Endothelial cell of umbilical vein (primary cell): ENCODE results near the gene PTK6. TPM values are rescaled to one million over a fixed set of nuclear protein-coding genes. Genes with fewer than 3 reads are reported as not detected.

Experiments used
- BruUV-seq: library from RNA; stranded (reverse); fragments of 400-500 nt; replicated peaks from 2 replicates; lab custom pipeline; 2021; lab: Mats Ljungman, UMichigan
- CTCF ChIA-PET: fragments of 300-600, 350-600 bp; sonication (Branson Sonifier 250); formaldehyde crosslinking; loops from one replicate; lab custom pipeline; 2021; ENCODE audit warnings: antibody characterized with exemption, inconsistent platforms; lab: Charles Lee
- POLR2A ChIA-PET: fragments of 300-600, 350-600 bp; sonication (Branson Sonifier 250); formaldehyde crosslinking; loops from one replicate; lab custom pipeline; 2021; ENCODE audit warnings: antibody characterized with exemption, inconsistent platforms; lab: Charles Lee
- DNase-seq: peaks from one replicate; pipeline ENCODE4 v3.0.0-alpha.2; 2011; ENCODE audit warnings: low read depth, low spot score
- FAIRE-seq: peaks from 2 replicates; lab custom pipeline; 2011; peaks lifted over from hg19 to GRCh38; lab: Jason Lieb, UNC
- H2AFZ ChIP-seq: 2 replicates; pipeline ENCODE4 v1.6.0; 2012; ENCODE audit warnings: low read depth, low read length, control low read depth, inconsistent platforms
- H3K27ac ChIP-seq: 2 replicates; pipeline ENCODE4 v1.5.1; 2011; ENCODE audit warnings: low read depth, mild to moderate bottlenecking, control low read depth, low read length, moderate library complexity; ENCODE audit not compliant: insufficient read depth
- H3K27me3 ChIP-seq, 2 experiments: 2 replicates each; pipeline versions ENCODE4 v1.6.0 to v1.6.1; 2011; ENCODE audit warnings: low read length in 2 of 2, mixed read lengths in 1 of 2; ENCODE audit not compliant: control insufficient read depth in 2 of 2, insufficient read depth in 2 of 2
- H3K36me3 ChIP-seq, 2 experiments: 2 replicates in 1 of 2; 3 replicates in 1 of 2; pipeline ENCODE4 v1.5.1; 2011; ENCODE audit warnings: low read length in 2 of 2, mild to moderate bottlenecking in 1 of 2, moderate library complexity in 1 of 2; ENCODE audit not compliant: control insufficient read depth in 2 of 2, insufficient read depth in 2 of 2; ENCODE audit errors: extremely low read depth in 1 of 2
- H3K4me1 ChIP-seq: 3 replicates; pipeline ENCODE4 v1.5.1; 2011; ENCODE audit warnings: mild to moderate bottlenecking, low read length; ENCODE audit not compliant: control insufficient read depth, insufficient read depth; ENCODE audit errors: extremely low read depth
- H3K4me2 ChIP-seq: 2 replicates; pipeline ENCODE4 v1.6.1; 2011; ENCODE audit warnings: low read length, control low read depth, mixed read lengths; ENCODE audit not compliant: insufficient read depth
- H3K4me3 ChIP-seq, 3 experiments: fragments of 200-600 bp in 1 of 3; sonication (generic), shearing (Covaris generic) in 1 of 3; replicated peaks in 1 of 3; 2 replicates each; pipeline ENCODE4 v1.5.1; 2011 to 2016; ENCODE audit warnings: control low read depth in 3 of 3, low read length in 3 of 3, mild to moderate bottlenecking in 2 of 3, inconsistent platforms in 1 of 3, low read depth in 1 of 3, moderate library complexity in 1 of 3; ENCODE audit not compliant: insufficient read depth in 1 of 3
- H3K79me2 ChIP-seq: 2 replicates; pipeline ENCODE4 v1.6.0; 2012; ENCODE audit warnings: low read length, inconsistent platforms; ENCODE audit not compliant: control insufficient read depth, insufficient read depth
- H3K9ac ChIP-seq: replicated peaks from 2 replicates; pipeline ENCODE3; 2011; ENCODE audit warnings: low read length, control low read depth; ENCODE audit not compliant: insufficient read depth; ENCODE audit errors: extremely low read depth
- H3K9me1 ChIP-seq: replicated peaks from 3 replicates; pipeline ENCODE4 v1.6.0; 2011; ENCODE audit warnings: mild to moderate bottlenecking, low read length; ENCODE audit not compliant: control insufficient read depth, insufficient read depth; ENCODE audit errors: extremely low read depth
- H3K9me3 ChIP-seq: replicated peaks from 2 replicates; pipeline ENCODE4 v1.5.1; 2012; ENCODE audit warnings: low read length, inconsistent platforms; ENCODE audit not compliant: control insufficient read depth, insufficient read depth
- H4K20me1 ChIP-seq: replicated peaks from 2 replicates; pipeline ENCODE3; 2011; ENCODE audit warnings: mild to moderate bottlenecking, low read length; ENCODE audit not compliant: control insufficient read depth, insufficient read depth; ENCODE audit errors: extremely low read depth
- EZH2 ChIP-seq: IDR thresholded peaks from 2 replicates; pipeline ENCODE4 v1.6.1; 2012; ENCODE audit warnings: borderline replicate concordance, low read depth, mild to moderate bottlenecking, moderate library complexity, low read length, inconsistent platforms; ENCODE audit not compliant: severe bottlenecking
- FOS ChIP-seq: IDR thresholded peaks from 2 replicates; pipeline ENCODE4 v1.6.1; 2011; ENCODE audit warnings: mild to moderate bottlenecking, low read length, moderate library complexity, borderline replicate concordance; ENCODE audit not compliant: insufficient read depth
- GATA2 ChIP-seq: IDR thresholded peaks from 2 replicates; pipeline ENCODE4 v1.7.0; 2011; ENCODE audit warnings: low read depth, mild to moderate bottlenecking, moderate library complexity, mixed read lengths, low read length; ENCODE audit not compliant: insufficient read length, insufficient read depth
- JUN ChIP-seq: IDR thresholded peaks from 2 replicates; pipeline ENCODE4 v1.6.1; 2011; ENCODE audit warnings: borderline replicate concordance, low read depth; ENCODE audit not compliant: insufficient read length, insufficient read depth
- MYC ChIP-seq: IDR thresholded peaks from one replicate; pipeline ENCODE4 v1.6.1; 2011; ENCODE audit warnings: mild to moderate bottlenecking, low read depth, low read length
- POLR2A ChIP-seq: IDR thresholded peaks from 2 replicates; pipeline ENCODE4 v1.6.1; 2012; ENCODE audit warnings: low read depth, mild to moderate bottlenecking, control low read depth, low read length
- POLR2AphosphoS5 ChIP-seq: IDR thresholded peaks from 2 replicates; pipeline ENCODE4 v1.6.1; 2012; ENCODE audit warnings: low read depth, mild to moderate bottlenecking, control low read depth, low read length, moderate library complexity; ENCODE audit not compliant: insufficient read depth
- dilution Hi-C: fragments of 300-500 bp; cut with MboI; formaldehyde crosslinking; loops from one replicate; pipeline ENCODE4 v1.15.0; 2019; ENCODE audit warnings: low sequenced_read_pairs; ENCODE audit not compliant: extremely low pct_ligation_motif_present
- intact Hi-C: fragments of 100-400 bp; cut with micrococcal nuclease; formaldehyde crosslinking; loops from one replicate; pipeline ENCODE4 v1.10.0; 2022
- polyA plus RNA-seq, 4 experiments: library from polyadenylated mRNA; depleted of rRNA in 3 of 4; stranded (reverse) in 3 of 4; unstranded in 1 of 4; fragments of >200 nt; gene quantifications; 2 replicates each; pipeline versions ENCODE4 v1.2.1 to v1.2.3, GENCODE V29; 2011 to 2012; ENCODE audit warnings: missing spikeins in 1 of 4
- total RNA-seq: library from RNA; stranded (reverse); gene quantifications from 2 replicates; pipeline ENCODE4 v1.2.3, GENCODE V29; 2021
- TF ChIP-seq, protein P1 (sequence below), 2 donors: IDR thresholded peaks; 1 replicate in 1 of 2; 2 replicates in 1 of 2; pipeline ENCODE4 v1.5.1; 2011; ENCODE audit warnings: low read length in 2 of 2, mild to moderate bottlenecking in 2 of 2, moderate library complexity in 2 of 2, control low read depth in 1 of 2, inconsistent platforms in 1 of 2, low read depth in 1 of 2; ENCODE audit not compliant: insufficient read depth in 1 of 2; ENCODE audit errors: extremely low read depth in 1 of 2
- TF ChIP-seq, protein P2 (sequence below): IDR thresholded peaks from 2 replicates; pipeline ENCODE4 v1.6.1; 2011; ENCODE audit not compliant: insufficient read depth, insufficient read length

Gene PTK6
- total and polyA plus RNA-seq, 2 donors (not counting 3 experiments of a cell fraction or from before 2014, with no cell fraction given), result 0.18 TPM; not detected in 1

DNA sequence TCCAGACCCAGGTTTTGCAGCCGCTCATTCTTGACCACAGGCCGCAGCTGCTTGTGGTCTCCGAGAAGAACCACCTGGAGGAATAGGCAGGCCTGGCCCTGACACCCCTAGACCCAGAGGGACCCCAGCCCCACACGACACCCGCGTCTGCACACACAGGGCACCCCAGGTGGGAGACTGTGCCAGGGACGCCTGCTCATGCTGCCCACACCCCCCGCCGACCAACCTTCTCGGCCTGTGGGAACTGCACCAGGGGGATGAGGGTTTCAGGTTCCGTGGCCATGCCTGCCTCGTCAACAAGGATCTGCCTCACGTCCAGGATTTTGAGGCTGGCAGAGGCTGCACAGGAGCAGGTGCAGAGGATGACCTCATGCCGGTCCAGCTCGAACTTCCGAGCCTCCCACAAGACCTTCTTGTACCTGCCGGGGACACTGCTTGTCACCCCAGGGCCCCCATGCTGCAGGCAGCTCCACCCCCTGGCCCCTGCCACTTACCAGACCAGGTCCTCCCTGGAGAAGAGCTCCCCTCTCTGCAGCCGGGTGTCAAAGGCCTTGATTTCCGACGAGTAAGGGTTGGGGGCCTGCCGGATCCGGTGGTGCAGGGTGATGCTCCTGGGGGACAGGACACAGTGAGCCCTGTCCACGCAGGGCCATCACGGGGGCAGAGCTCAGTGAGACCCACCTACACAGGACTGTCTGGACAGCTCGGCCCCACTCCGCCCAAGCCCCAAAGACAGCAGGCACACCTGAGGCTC is 23.9 kb upstream of the PTK6 start:
- TF ChIP-seq POLR2A (no peak), EZH2 (no peak), POLR2AphosphoS5 (no peak), MYC (no peak), GATA2 (no peak), FOS (no peak), JUN (no peak)
- TF ChIP-seq, protein P1, sequence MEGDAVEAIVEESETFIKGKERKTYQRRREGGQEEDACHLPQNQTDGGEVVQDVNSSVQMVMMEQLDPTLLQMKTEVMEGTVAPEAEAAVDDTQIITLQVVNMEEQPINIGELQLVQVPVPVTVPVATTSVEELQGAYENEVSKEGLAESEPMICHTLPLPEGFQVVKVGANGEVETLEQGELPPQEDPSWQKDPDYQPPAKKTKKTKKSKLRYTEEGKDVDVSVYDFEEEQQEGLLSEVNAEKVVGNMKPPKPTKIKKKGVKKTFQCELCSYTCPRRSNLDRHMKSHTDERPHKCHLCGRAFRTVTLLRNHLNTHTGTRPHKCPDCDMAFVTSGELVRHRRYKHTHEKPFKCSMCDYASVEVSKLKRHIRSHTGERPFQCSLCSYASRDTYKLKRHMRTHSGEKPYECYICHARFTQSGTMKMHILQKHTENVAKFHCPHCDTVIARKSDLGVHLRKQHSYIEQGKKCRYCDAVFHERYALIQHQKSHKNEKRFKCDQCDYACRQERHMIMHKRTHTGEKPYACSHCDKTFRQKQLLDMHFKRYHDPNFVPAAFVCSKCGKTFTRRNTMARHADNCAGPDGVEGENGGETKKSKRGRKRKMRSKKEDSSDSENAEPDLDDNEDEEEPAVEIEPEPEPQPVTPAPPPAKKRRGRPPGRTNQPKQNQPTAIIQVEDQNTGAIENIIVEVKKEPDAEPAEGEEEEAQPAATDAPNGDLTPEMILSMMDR (IDR thresholded peaks at IDR 0.05; ENCODE audit: extremely low read depth in 1 of 2, insufficient read depth in 1 of 2, low read depth in 1 of 2, low read length in 2 of 2), result no peak
- TF ChIP-seq, protein P2, sequence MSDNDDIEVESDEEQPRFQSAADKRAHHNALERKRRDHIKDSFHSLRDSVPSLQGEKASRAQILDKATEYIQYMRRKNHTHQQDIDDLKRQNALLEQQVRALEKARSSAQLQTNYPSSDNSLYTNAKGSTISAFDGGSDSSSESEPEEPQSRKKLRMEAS, result no peak
- Histone ChIP-seq H3K9me3 (no peaks in the 10 kb centered on the region), H3K4me1 (no peaks in the 10 kb centered on the region), H3K79me2 (no peaks in the 10 kb centered on the region), H4K20me1 (no peaks in the 10 kb centered on the region), H3K9ac (no peak overlapping the region), H3K27me3 (no peaks in the 10 kb centered on the region), H3K4me3 (no peak overlapping the region), H3K9me1 (no peaks in the 10 kb centered on the region), H2AFZ (no peak overlapping the region), H3K27ac (no peak overlapping the region), H3K36me3 (peaks cover 0 to 17% of the 10 kb centered on the region in 2 experiments), H3K4me2 (no peak overlapping the region)
- DNase-seq (no peak), FAIRE-seq (no peak)
- CTCF ChIA-PET, result no interaction called here
- POLR2A ChIA-PET, result no interaction called here
- TSS peak; percentile 6 for BruUV-seq
- dilution Hi-C loops (no loop called here), intact Hi-C loops (no loop called here)
